ENCODE results near the gene ACAD8. TPM values are rescaled to one million over a fixed set of nuclear protein-coding genes. Genes with fewer than 3 reads are reported as not detected.

Gene ACAD8
- 10 to 100 TPM; 22.3 to 54.8 (median 40.1) TPM for polyA plus RNA-seq (ENCODE audit: insufficient read length in 4 of 4)

DNA sequence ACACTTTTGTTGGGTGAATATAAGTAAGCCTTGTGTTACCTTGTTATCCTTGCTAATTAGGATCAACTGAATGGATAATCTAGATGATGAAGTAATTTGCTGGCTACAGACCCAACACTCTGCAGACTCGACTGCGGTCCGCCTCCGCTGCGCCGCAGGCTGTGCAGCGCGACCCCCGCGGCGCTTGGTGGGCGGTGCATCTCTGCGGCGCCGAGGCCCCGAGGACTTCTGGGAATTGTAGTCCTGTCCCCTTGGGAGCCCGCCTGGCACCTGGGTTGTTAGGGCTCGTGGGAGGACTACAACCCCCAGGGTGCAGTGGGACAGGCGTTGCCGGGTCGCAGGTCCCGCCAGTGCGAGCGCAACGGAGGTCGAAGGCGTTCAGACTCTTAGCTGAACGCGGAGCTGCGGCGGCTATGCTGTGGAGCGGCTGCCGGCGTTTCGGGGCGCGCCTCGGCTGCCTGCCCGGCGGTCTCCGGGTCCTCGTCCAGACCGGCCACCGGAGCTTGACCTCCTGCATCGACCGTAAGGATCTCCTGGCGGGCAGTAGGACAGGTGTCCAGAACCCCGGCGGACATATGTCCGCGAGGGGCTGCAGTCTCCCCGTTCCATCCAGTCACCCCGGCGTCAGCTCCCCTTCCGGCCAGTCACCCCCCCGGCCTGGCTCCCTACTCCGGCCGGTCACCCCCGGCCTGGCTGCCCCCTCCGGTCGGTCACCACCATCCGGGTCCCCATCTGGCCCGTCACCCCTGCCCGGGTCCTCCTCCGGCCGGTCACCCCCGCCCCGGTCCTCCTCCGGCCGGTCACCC lies at the start of gene ACAD8, which contains the start of gene THYN1:
Gene ACAD8 (plus strand): TSS at position 381 of the 806 bp plus-strand sequence. CDS start 33 bp downstream, at position 414.
Gene THYN1 (minus strand): TSS at position 165 of the 806 bp plus-strand sequence. CDS start 470 bp downstream, outside the sequence.
- peak; percentile 87 to 93 (median 91) for DNase-seq (ENCODE audit: low read depth in 4 of 4, low spot score in 3 of 4)

DNA sequence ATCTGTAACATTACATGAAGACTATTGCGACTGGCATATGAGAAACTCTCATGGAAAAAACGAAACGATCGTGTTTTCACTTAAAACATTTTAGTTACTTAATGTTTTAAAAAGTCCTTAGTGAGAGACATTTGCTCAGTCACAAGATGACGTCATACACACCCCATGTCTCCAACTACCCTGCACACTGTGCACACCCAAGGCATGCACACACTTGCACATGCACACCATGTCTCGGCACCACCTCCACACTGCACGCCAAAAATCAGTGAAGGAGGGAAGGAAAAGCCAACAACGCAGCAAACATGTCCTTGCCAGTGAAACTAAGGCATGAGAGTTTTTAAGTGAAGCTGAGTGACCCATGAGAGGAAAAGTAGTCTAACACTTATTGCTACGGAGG lies 47.6 kb upstream of the ACAD8 start:
- DNase-seq (ENCODE audit: low read depth in 4 of 4, low spot score in 3 of 4): no peak

- DNase-seq (ENCODE audit: low read depth in 4 of 4, low spot score in 3 of 4): no peak
These were observed 47.2 kb upstream of the ACAD8 start for GRCh38 chr11:134206185-134206584.

- no peak for DNase-seq (ENCODE audit: low read depth in 4 of 4, low spot score in 3 of 4)
These were observed 45.7 kb upstream of the ACAD8 start for GRCh38 chr11:134207538-134208239.

GRCh38 chr11:134215836-134216235 lies 37.5 kb upstream of the ACAD8 start:
- no peak for DNase-seq (ENCODE audit: low read depth in 4 of 4, low spot score in 3 of 4)

GRCh38 chr11:134216816-134217215 lies 36.6 kb upstream of the ACAD8 start:
- no peak for DNase-seq (ENCODE audit: low read depth in 4 of 4, low spot score in 3 of 4)

GRCh38 chr11:134223121-134223520 lies 30.2 kb upstream of the ACAD8 start:
- DNase-seq (ENCODE audit: low read depth in 4 of 4, low spot score in 3 of 4): no peak

GRCh38 chr11:134223836-134224709 lies 29.3 kb upstream of the ACAD8 start, which contains the start of the genes NCAPD3 and VPS26B:
Gene NCAPD3, minus strand, starts transcription at chr11:134223967. Its CDS starts 41 bp downstream, at chr11:134223926.
Gene VPS26B, plus strand, starts transcription at chr11:134224671. Its CDS starts 452 bp downstream, at chr11:134225123.
- DNase-seq (ENCODE audit: low read depth in 4 of 4, low spot score in 3 of 4): peak; percentile 89 to 94 (median 92)

DNA sequence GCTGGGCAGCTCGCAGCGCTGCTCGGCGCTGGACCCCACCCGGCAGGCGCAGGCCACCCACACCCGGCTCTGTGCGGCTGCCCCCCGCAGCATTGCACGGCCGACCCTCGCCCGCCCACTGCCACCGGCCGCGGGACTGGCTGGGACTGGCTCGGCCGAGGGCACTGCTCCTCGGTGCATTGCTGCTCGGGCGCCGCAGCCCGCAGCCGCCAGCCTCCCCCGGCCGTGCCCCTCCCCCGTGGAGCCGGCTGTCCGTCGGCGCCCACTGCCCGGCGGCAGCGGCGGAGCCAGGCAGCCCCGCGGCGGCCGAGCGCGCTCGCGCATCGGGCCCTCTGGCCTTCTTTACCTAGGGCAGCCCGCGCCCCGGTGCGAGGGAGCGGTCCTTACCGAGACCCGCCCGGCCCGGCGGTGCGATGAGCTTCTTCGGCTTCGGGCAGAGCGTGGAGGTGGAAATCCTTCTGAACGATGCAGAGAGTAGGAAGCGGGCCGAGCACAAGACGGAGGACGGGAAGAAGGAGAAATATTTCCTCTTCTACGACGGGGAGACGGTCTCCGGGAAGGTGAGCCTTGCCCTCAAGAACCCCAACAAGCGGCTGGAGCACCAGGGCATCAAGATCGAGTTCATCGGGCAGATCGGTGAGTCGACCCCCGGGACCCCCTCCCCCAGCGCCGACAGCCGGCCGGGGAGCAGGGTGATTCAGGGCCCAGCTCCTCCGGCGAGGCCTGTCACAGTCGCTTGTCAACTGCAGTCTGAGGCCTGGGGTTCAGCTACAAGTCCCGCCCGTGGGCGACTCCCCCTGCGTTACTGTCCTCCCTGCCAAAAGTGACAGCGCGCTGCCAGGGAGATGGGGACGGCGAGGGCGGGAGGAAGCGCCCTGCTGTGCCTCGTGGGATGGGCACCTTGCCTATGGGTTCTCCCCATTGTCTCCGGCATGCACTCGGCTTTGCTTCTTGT lies 28.4 kb upstream of the ACAD8 start:
- peak in 1 of 4 donors; percentile 31 for DNase-seq (ENCODE audit: low read depth in 4 of 4, low spot score in 3 of 4)

- DNase-seq (ENCODE audit: low read depth in 4 of 4, low spot score in 3 of 4): no peak
These were observed 26.5 kb upstream of the ACAD8 start for GRCh38 chr11:134226806-134227325.

DNA sequence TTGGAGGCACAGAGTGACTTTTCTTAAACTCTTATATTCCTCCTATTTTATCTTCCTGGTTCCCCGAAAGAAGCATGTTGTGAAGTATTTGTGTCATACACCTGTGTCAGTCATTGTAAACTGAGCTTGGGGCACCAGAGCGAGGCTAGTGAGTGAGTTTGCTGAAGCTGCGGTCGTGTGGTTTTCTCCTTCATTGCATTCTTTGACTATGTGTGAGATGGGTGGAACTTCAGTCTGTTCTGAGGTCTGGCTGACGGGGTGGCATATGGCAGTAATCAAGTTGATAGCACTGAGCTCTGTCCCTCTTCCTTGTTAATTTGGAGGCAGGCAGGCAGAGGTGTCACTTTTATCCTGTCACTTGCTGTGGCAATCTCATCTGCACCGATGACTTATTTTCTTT lies 24.7 kb upstream of the ACAD8 start:
- DNase-seq (ENCODE audit: low read depth in 4 of 4, low spot score in 3 of 4): no peak

- no peak for DNase-seq (ENCODE audit: low read depth in 4 of 4, low spot score in 3 of 4)
These were observed 24.1 kb upstream of the ACAD8 start for GRCh38 chr11:134229126-134229790.

- no peak for DNase-seq (ENCODE audit: low read depth in 4 of 4, low spot score in 3 of 4)
These were observed 23.0 kb upstream of the ACAD8 start for GRCh38 chr11:134230339-134230738.

GRCh38 chr11:134231958-134232659 lies 21.3 kb upstream of the ACAD8 start:
- no peak for DNase-seq (ENCODE audit: low read depth in 4 of 4, low spot score in 3 of 4)

GRCh38 chr11:134233729-134234179 lies 19.6 kb upstream of the ACAD8 start:
- DNase-seq (ENCODE audit: low read depth in 4 of 4, low spot score in 3 of 4): no peak

- DNase-seq (ENCODE audit: low read depth in 4 of 4, low spot score in 3 of 4): no peak
These were observed 18.0 kb upstream of the ACAD8 start for GRCh38 chr11:134235399-134235798.

- no peak for DNase-seq (ENCODE audit: low read depth in 4 of 4, low spot score in 3 of 4)
These were observed 16.4 kb upstream of the ACAD8 start for GRCh38 chr11:134236834-134237556.
